Neural cell (in vitro differentiated cells): Measurements from ENCODE around the gene HIPK4.

Source experiments
- CTCF ChIP-seq: fragments of 450-650 bp; IDR thresholded peaks from 2 replicates; pipeline ENCODE4 v1.5.1; 2014; ENCODE audit warnings: antibody characterized with exemption, mild to moderate bottlenecking, moderate library complexity; ENCODE audit not compliant: poor library complexity, severe bottlenecking
- EP300 ChIP-seq: fragments of 450-650 bp; conservative IDR thresholded peaks from 2 replicates; pipeline ENCODE4 v1.6.1; 2014; ENCODE audit warnings: antibody characterized with exemption, mild to moderate bottlenecking, moderate library complexity; ENCODE audit not compliant: poor library complexity, severe bottlenecking
- EZH2 ChIP-seq: fragments of 200-600, 300-800 bp; shearing (Covaris generic), sonication (generic); IDR thresholded peaks from 2 replicates; pipeline ENCODE4 v1.6.1; 2014; ENCODE audit warnings: antibody characterized with exemption, low read length, borderline replicate concordance, mild to moderate bottlenecking; ENCODE audit not compliant: insufficient read depth, poor library complexity, severe bottlenecking
- MXI1 ChIP-seq: fragments of 450-650 bp; conservative IDR thresholded peaks from 2 replicates; pipeline ENCODE4 v1.6.1; 2014; ENCODE audit warnings: antibody characterized with exemption, mild to moderate bottlenecking; ENCODE audit not compliant: poor library complexity, severe bottlenecking
- POLR2AphosphoS5 ChIP-seq: IDR thresholded peaks from 2 replicates; pipeline ENCODE4 v1.6.1; 2012
- RAD21 ChIP-seq: fragments of 450-650 bp; conservative IDR thresholded peaks from 2 replicates; pipeline ENCODE4 v1.6.1; 2014; ENCODE audit warnings: antibody characterized with exemption, mild to moderate bottlenecking, moderate library complexity
- SMC3 ChIP-seq: fragments of 450-650 bp; conservative IDR thresholded peaks from 2 replicates; pipeline ENCODE4 v1.6.1; 2014; ENCODE audit warnings: antibody characterized with exemption, mild to moderate bottlenecking, moderate library complexity; ENCODE audit not compliant: poor library complexity
- TAF1 ChIP-seq: IDR thresholded peaks from 2 replicates; pipeline ENCODE4 v1.6.1; 2012; ENCODE audit warnings: low read depth
- TF ChIP-seq, protein P1 (sequence below): IDR thresholded peaks from 2 replicates; pipeline ENCODE4 v1.6.1; 2012; ENCODE audit warnings: borderline replicate concordance

DNA sequence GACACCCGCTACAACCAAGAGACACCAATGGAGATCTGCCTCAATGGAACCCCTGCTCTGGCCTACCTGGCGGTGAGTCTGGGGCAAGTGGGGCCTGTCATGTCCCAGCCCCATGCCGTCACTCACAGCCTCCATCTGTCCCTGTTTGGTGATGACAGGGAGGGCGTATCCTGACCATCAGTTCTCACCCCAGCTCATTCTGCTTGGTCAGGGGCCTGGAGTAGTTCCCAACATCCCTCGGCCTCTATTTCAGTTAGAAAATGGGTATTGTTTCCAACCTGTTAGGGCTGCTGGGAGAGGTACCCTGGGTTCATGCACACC, 18.2 kb downstream of the HIPK4 start:
- TF ChIP-seq CTCF (no peak), EZH2 (no peak), POLR2AphosphoS5 (no peak), RAD21 (no peak), MXI1 (no peak), TAF1 (no peak), EP300 (no peak), SMC3 (no peak)
- TF ChIP-seq, protein P1, sequence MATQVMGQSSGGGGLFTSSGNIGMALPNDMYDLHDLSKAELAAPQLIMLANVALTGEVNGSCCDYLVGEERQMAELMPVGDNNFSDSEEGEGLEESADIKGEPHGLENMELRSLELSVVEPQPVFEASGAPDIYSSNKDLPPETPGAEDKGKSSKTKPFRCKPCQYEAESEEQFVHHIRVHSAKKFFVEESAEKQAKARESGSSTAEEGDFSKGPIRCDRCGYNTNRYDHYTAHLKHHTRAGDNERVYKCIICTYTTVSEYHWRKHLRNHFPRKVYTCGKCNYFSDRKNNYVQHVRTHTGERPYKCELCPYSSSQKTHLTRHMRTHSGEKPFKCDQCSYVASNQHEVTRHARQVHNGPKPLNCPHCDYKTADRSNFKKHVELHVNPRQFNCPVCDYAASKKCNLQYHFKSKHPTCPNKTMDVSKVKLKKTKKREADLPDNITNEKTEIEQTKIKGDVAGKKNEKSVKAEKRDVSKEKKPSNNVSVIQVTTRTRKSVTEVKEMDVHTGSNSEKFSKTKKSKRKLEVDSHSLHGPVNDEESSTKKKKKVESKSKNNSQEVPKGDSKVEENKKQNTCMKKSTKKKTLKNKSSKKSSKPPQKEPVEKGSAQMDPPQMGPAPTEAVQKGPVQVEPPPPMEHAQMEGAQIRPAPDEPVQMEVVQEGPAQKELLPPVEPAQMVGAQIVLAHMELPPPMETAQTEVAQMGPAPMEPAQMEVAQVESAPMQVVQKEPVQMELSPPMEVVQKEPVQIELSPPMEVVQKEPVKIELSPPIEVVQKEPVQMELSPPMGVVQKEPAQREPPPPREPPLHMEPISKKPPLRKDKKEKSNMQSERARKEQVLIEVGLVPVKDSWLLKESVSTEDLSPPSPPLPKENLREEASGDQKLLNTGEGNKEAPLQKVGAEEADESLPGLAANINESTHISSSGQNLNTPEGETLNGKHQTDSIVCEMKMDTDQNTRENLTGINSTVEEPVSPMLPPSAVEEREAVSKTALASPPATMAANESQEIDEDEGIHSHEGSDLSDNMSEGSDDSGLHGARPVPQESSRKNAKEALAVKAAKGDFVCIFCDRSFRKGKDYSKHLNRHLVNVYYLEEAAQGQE: no peak
